Endothelial cell of umbilical vein (primary cell): ENCODE results near the gene MAML3. TPM values are rescaled to one million over a fixed set of nuclear protein-coding genes. Genes with fewer than 3 reads are reported as not detected.
A peak's percentile ranks its signal among the peaks of the same experiment; 100 is the strongest.

Experiments used
- BruUV-seq: library from RNA; stranded (reverse); fragments of 400-500 nt; replicated peaks from 2 replicates; lab custom pipeline; 2021; lab: Mats Ljungman, UMichigan
- CTCF ChIA-PET: fragments of 300-600, 350-600 bp; sonication (Branson Sonifier 250); formaldehyde crosslinking; loops from one replicate; lab custom pipeline; 2021; ENCODE audit warnings: antibody characterized with exemption, inconsistent platforms; lab: Charles Lee
- POLR2A ChIA-PET: fragments of 300-600, 350-600 bp; sonication (Branson Sonifier 250); formaldehyde crosslinking; loops from one replicate; lab custom pipeline; 2021; ENCODE audit warnings: antibody characterized with exemption, inconsistent platforms; lab: Charles Lee
- DNase-seq: peaks from one replicate; pipeline ENCODE4 v3.0.0-alpha.2; 2011; ENCODE audit warnings: low read depth, low spot score
- FAIRE-seq: peaks from 2 replicates; lab custom pipeline; 2011; peaks lifted over from hg19 to GRCh38; lab: Jason Lieb, UNC
- H2AFZ ChIP-seq: 2 replicates; pipeline ENCODE4 v1.6.0; 2012; ENCODE audit warnings: low read depth, low read length, control low read depth, inconsistent platforms
- H3K27ac ChIP-seq: 2 replicates; pipeline ENCODE4 v1.5.1; 2011; ENCODE audit warnings: low read depth, mild to moderate bottlenecking, control low read depth, low read length, moderate library complexity; ENCODE audit not compliant: insufficient read depth
- H3K27me3 ChIP-seq, 2 experiments: 2 replicates each; pipeline versions ENCODE4 v1.6.0 to v1.6.1; 2011; ENCODE audit warnings: low read length in 2 of 2, mixed read lengths in 1 of 2; ENCODE audit not compliant: control insufficient read depth in 2 of 2, insufficient read depth in 2 of 2
- H3K36me3 ChIP-seq, 2 experiments: 2 replicates in 1 of 2; 3 replicates in 1 of 2; pipeline ENCODE4 v1.5.1; 2011; ENCODE audit warnings: low read length in 2 of 2, mild to moderate bottlenecking in 1 of 2, moderate library complexity in 1 of 2; ENCODE audit not compliant: control insufficient read depth in 2 of 2, insufficient read depth in 2 of 2; ENCODE audit errors: extremely low read depth in 1 of 2
- H3K4me1 ChIP-seq: 3 replicates; pipeline ENCODE4 v1.5.1; 2011; ENCODE audit warnings: mild to moderate bottlenecking, low read length; ENCODE audit not compliant: control insufficient read depth, insufficient read depth; ENCODE audit errors: extremely low read depth
- H3K4me2 ChIP-seq: 2 replicates; pipeline ENCODE4 v1.6.1; 2011; ENCODE audit warnings: low read length, control low read depth, mixed read lengths; ENCODE audit not compliant: insufficient read depth
- H3K4me3 ChIP-seq, 3 experiments: fragments of 200-600 bp in 1 of 3; sonication (generic), shearing (Covaris generic) in 1 of 3; replicated peaks in 1 of 3; 2 replicates each; pipeline ENCODE4 v1.5.1; 2011 to 2016; ENCODE audit warnings: control low read depth in 3 of 3, low read length in 3 of 3, mild to moderate bottlenecking in 2 of 3, inconsistent platforms in 1 of 3, low read depth in 1 of 3, moderate library complexity in 1 of 3; ENCODE audit not compliant: insufficient read depth in 1 of 3
- H3K79me2 ChIP-seq: 2 replicates; pipeline ENCODE4 v1.6.0; 2012; ENCODE audit warnings: low read length, inconsistent platforms; ENCODE audit not compliant: control insufficient read depth, insufficient read depth
- H3K9ac ChIP-seq: replicated peaks from 2 replicates; pipeline ENCODE3; 2011; ENCODE audit warnings: low read length, control low read depth; ENCODE audit not compliant: insufficient read depth; ENCODE audit errors: extremely low read depth
- H3K9me1 ChIP-seq: replicated peaks from 3 replicates; pipeline ENCODE4 v1.6.0; 2011; ENCODE audit warnings: mild to moderate bottlenecking, low read length; ENCODE audit not compliant: control insufficient read depth, insufficient read depth; ENCODE audit errors: extremely low read depth
- H3K9me3 ChIP-seq: replicated peaks from 2 replicates; pipeline ENCODE4 v1.5.1; 2012; ENCODE audit warnings: low read length, inconsistent platforms; ENCODE audit not compliant: control insufficient read depth, insufficient read depth
- H4K20me1 ChIP-seq: replicated peaks from 2 replicates; pipeline ENCODE3; 2011; ENCODE audit warnings: mild to moderate bottlenecking, low read length; ENCODE audit not compliant: control insufficient read depth, insufficient read depth; ENCODE audit errors: extremely low read depth
- CTCF ChIP-seq, 2 donors: IDR thresholded peaks; 1 replicate in 1 of 2; 2 replicates in 1 of 2; pipeline ENCODE4 v1.5.1; 2011; ENCODE audit warnings: low read length in 2 of 2, mild to moderate bottlenecking in 2 of 2, moderate library complexity in 2 of 2, control low read depth in 1 of 2, inconsistent platforms in 1 of 2, low read depth in 1 of 2; ENCODE audit not compliant: insufficient read depth in 1 of 2; ENCODE audit errors: extremely low read depth in 1 of 2
- EZH2 ChIP-seq: IDR thresholded peaks from 2 replicates; pipeline ENCODE4 v1.6.1; 2012; ENCODE audit warnings: borderline replicate concordance, low read depth, mild to moderate bottlenecking, moderate library complexity, low read length, inconsistent platforms; ENCODE audit not compliant: severe bottlenecking
- FOS ChIP-seq: IDR thresholded peaks from 2 replicates; pipeline ENCODE4 v1.6.1; 2011; ENCODE audit warnings: mild to moderate bottlenecking, low read length, moderate library complexity, borderline replicate concordance; ENCODE audit not compliant: insufficient read depth
- GATA2 ChIP-seq: IDR thresholded peaks from 2 replicates; pipeline ENCODE4 v1.7.0; 2011; ENCODE audit warnings: low read depth, mild to moderate bottlenecking, moderate library complexity, mixed read lengths, low read length; ENCODE audit not compliant: insufficient read length, insufficient read depth
- POLR2A ChIP-seq: IDR thresholded peaks from 2 replicates; pipeline ENCODE4 v1.6.1; 2012; ENCODE audit warnings: low read depth, mild to moderate bottlenecking, control low read depth, low read length
- POLR2AphosphoS5 ChIP-seq: IDR thresholded peaks from 2 replicates; pipeline ENCODE4 v1.6.1; 2012; ENCODE audit warnings: low read depth, mild to moderate bottlenecking, control low read depth, low read length, moderate library complexity; ENCODE audit not compliant: insufficient read depth
- dilution Hi-C: fragments of 300-500 bp; cut with MboI; formaldehyde crosslinking; loops from one replicate; pipeline ENCODE4 v1.15.0; 2019; ENCODE audit warnings: low sequenced_read_pairs; ENCODE audit not compliant: extremely low pct_ligation_motif_present
- intact Hi-C: fragments of 100-400 bp; cut with micrococcal nuclease; formaldehyde crosslinking; loops from one replicate; pipeline ENCODE4 v1.10.0; 2022
- polyA plus RNA-seq, 4 experiments: library from polyadenylated mRNA; depleted of rRNA in 3 of 4; stranded (reverse) in 3 of 4; unstranded in 1 of 4; fragments of >200 nt; gene quantifications; 2 replicates each; pipeline versions ENCODE4 v1.2.1 to v1.2.3, GENCODE V29; 2011 to 2012; ENCODE audit warnings: missing spikeins in 1 of 4
- total RNA-seq: library from RNA; stranded (reverse); gene quantifications from 2 replicates; pipeline ENCODE4 v1.2.3, GENCODE V29; 2021
- TF ChIP-seq, protein P1 (sequence below): IDR thresholded peaks from 2 replicates; pipeline ENCODE4 v1.6.1; 2011; ENCODE audit not compliant: insufficient read depth, insufficient read length

Gene MAML3
- total and polyA plus RNA-seq, 2 donors (not counting 3 experiments of a cell fraction or from before 2014, with no cell fraction given) = 14.0 to 20.3 TPM

DNA sequence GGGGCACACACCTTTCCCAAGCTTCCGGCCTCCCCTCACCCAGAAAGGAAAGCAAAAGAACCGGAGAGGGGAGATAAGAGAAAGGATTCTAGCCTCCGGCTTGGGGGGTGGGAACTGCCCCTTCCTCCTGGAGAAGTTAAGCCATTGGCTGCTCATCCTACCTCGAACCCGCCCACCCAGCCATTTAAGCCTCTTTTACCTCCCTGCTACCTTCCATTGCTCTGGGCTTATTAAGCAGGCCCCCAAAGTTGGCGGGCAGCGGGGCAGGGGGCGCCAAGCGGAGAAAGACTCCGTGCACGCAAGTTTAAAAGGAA lies 2.3 kb downstream of the MAML3 start:
- POLR2A ChIA-PET = interaction anchor here (1.9 to 3.0 kb wide), 2 partner anchors 57 to 101 kb away, joined by 7 to 17 read pairs; no protein-coding TSS in a partner anchor
- Histone ChIP-seq H3K27me3 (no peaks in the 10 kb centered on the region), H3K4me2 (peak overlapping the region; percentile 95), H3K36me3 (no peaks in the 10 kb centered on the region), H3K9me1 (no peaks in the 10 kb centered on the region), H3K4me3 (peak overlapping the region; percentile 61 to 91 (median 64)), H4K20me1 (no peaks in the 10 kb centered on the region), H3K9me3 (no peaks in the 10 kb centered on the region), H3K27ac (peak overlapping the region; percentile 99), H3K9ac (peak overlapping the region; percentile 99), H2AFZ (no peak overlapping the region), H3K4me1 (peaks cover 10% of the 10 kb centered on the region), H3K79me2 (peaks cover 40% of the 10 kb centered on the region)
- BruUV-seq = no TSS peak
- peak; percentile 95 for DNase-seq
- FAIRE-seq = peak; percentile 81
- dilution Hi-C loops (no loop called here), intact Hi-C loops (loop anchor here (1.0 to 5.0 kb wide), 16 partner anchors 25 to 494 kb away; partner anchors contain the start of gene SCOC)
- CTCF ChIA-PET = interaction anchor here (1.2 to 5.1 kb wide), 10 partner anchors 48 to 494 kb away, joined by 3 to 65 read pairs (median 10); no protein-coding TSS in a partner anchor
- TF ChIP-seq, protein P1, sequence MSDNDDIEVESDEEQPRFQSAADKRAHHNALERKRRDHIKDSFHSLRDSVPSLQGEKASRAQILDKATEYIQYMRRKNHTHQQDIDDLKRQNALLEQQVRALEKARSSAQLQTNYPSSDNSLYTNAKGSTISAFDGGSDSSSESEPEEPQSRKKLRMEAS = no peak
- peak; percentile 94 for TF ChIP-seq POLR2A
- peak; percentile 62 for TF ChIP-seq GATA2
- no peak for TF ChIP-seq CTCF (IDR thresholded peaks at IDR 0.05; ENCODE audit: extremely low read depth in 1 of 2, insufficient read depth in 1 of 2, low read depth in 1 of 2, low read length in 2 of 2)
- peak; percentile 48 for TF ChIP-seq POLR2AphosphoS5
- no peak for TF ChIP-seq FOS
- no peak for TF ChIP-seq EZH2
